ENCODE data around the gene ZNF443.
"Not testable (repeated sequence)": the region's sequence is repeated elsewhere in the genome, so short reads cannot be mapped to it uniquely, and the experiment has no call there.

The ZNF443 gene

GRCh38 chr19:12400633-12401502, 40.0 kb downstream of the ZNF443 start, which contains the start of gene ZNF799 (continued):
- TF ChIP-seq ZNF660 (tag by site-specific recombination; IDR thresholded peaks at IDR 0.05) (peak; percentile 28; the same call in 1 of the 2 replicates), ZSCAN30 (tag by site-specific recombination; IDR thresholded peaks at IDR 0.05) (no peak; the same call in 1 of the 2 replicates), ZNF837 (tag by site-specific recombination; IDR thresholded peaks at IDR 0.05) (no peak), OVOL3 (tag by site-specific recombination; IDR thresholded peaks at IDR 0.05) (no peak), ZNF362 (tag by site-specific recombination; IDR thresholded peaks at IDR 0.05) (peak; percentile 79; the same call in 1 of the 2 replicates)

GRCh38 chr19:12399901-12400632, 40.8 kb downstream of the ZNF443 start:
- ChIA-PET POLR2A (interaction anchor here (1.8 kb wide), 1 partner anchor 35 kb away, joined by 7 read pairs; the partner anchor contains the start of gene ZNF442), CTCF (interaction anchor here (1.2 to 1.3 kb wide), 2 partner anchors 259 to 340 kb away, joined by 3 to 4 read pairs; no protein-coding TSS in a partner anchor)
- H3K4me3 ChIP-seq (ENCODE audit: low read depth, low read length) = peak overlapping the region; percentile 80
- H3K27ac ChIP-seq (ENCODE audit: extremely low read depth, low read depth, low read length); H3K9me3 ChIP-seq (ENCODE audit: control insufficient read depth, insufficient read depth, low read depth, low read length); H3K36me3 ChIP-seq (ENCODE audit: control insufficient read depth in 2 of 2, insufficient read depth in 1 of 2, low read length in 2 of 2); H3K4me1 ChIP-seq (ENCODE audit: control insufficient read depth, insufficient read depth, low read length): not testable (repeated sequence)
- peak; percentile 18; the same call in 1 of the 2 replicates for TF ChIP-seq EGR2 (tag by site-specific recombination; IDR thresholded peaks at IDR 0.05; ENCODE audit: low read depth)
- 0 out of 2 replicates have a peak, but pooled peaks have one; percentile 6 for TF ChIP-seq ZNF501 (tag by site-specific recombination; IDR thresholded peaks at IDR 0.05)
- TF ChIP-seq PRDM4 (tag by site-specific recombination; IDR thresholded peaks at IDR 0.05) = peak; percentile 28; the same call in 1 of the 2 replicates
- TF ChIP-seq ZNF600 (tag by site-specific recombination; IDR thresholded peaks at IDR 0.05) = 0 out of 2 replicates have a peak, but pooled peaks have one; percentile 20
- 0 out of 2 replicates have a peak, but pooled peaks have one; percentile 20 for TF ChIP-seq ZBTB48 (tag by site-specific recombination; IDR thresholded peaks at IDR 0.05)

- POLR2A ChIA-PET; H3K4me1 ChIP-seq (ENCODE audit: control insufficient read depth, insufficient read depth, low read length); H3K4me3 ChIP-seq (ENCODE audit: low read depth, low read length); H3K9me3 ChIP-seq (ENCODE audit: control insufficient read depth, insufficient read depth, low read depth, low read length); H3K27ac ChIP-seq (ENCODE audit: extremely low read depth, low read depth, low read length); CTCF ChIA-PET: not testable (repeated sequence)
- H3K36me3 ChIP-seq (ENCODE audit: control insufficient read depth in 2 of 2, insufficient read depth in 1 of 2, low read length in 2 of 2) = peaks cover 0 to 35% of the 10 kb centered on the region in 2 experiments; a peak in 1 of 3 replicates
- peak; percentile 51 for TF ChIP-seq SETDB1 (IDR thresholded peaks at IDR 0.05; ENCODE audit: insufficient read length, low read length)
Measured at GRCh38 chr19:12391148-12391547, 49.7 kb downstream of the ZNF443 start.

GRCh38 chr19:12386365-12386764, 54.5 kb downstream of the ZNF443 start:
- H3K27ac ChIP-seq (ENCODE audit: extremely low read depth, low read depth, low read length); POLR2A ChIA-PET: not testable (repeated sequence)
- CTCF ChIA-PET = interaction anchor here (0.7 kb wide), 1 partner anchor 589 kb away, joined by 4 read pairs; no protein-coding TSS in a partner anchor

More at GRCh38 chr19:12386365-12386764, 54.5 kb downstream of the ZNF443 start:
- peaks cover 0 to 18% of the 10 kb centered on the region in 2 experiments; a peak in 1 of 3 replicates for H3K36me3 ChIP-seq (ENCODE audit: control insufficient read depth in 2 of 2, insufficient read depth in 1 of 2, low read length in 2 of 2)
- not testable (repeated sequence) for H3K4me1 ChIP-seq (ENCODE audit: control insufficient read depth, insufficient read depth, low read length); H3K9me3 ChIP-seq (ENCODE audit: control insufficient read depth, insufficient read depth, low read depth, low read length); H3K4me3 ChIP-seq (ENCODE audit: low read depth, low read length)

Data from HEK293 (cell line).